SHP77 (cell line): Measurements from ENCODE around the gene TMEM26.

Source experiments
- DNase-seq, 2 experiments: peaks; one replicate each; lab custom pipeline; 2025; lab: John Stamatoyannopoulos, UW

The TMEM26 gene

GRCh38 chr10:61452655-61453641 lies at the start of gene TMEM26:
TMEM26 (minus strand) TSS chr10:61453381; CDS start chr10:61453081, 300 bp downstream.
- no peak for DNase-seq

GRCh38 chr10:61500460-61500859 lies 47.3 kb upstream of the TMEM26 start:
- DNase-seq, result no peak

- DNase-seq, result no peak
These were observed 39.3 kb upstream of the TMEM26 start for GRCh38 chr10:61492364-61492995.

- no peak for DNase-seq
These were observed 34.3 kb upstream of the TMEM26 start for GRCh38 chr10:61487506-61487905.

- no peak for DNase-seq
These were observed 33.7 kb upstream of the TMEM26 start for GRCh38 chr10:61486738-61487396.

GRCh38 chr10:61486251-61486650 lies 33.1 kb upstream of the TMEM26 start:
- no peak for DNase-seq

GRCh38 chr10:61481597-61481996 lies 28.4 kb upstream of the TMEM26 start:
- no peak for DNase-seq

GRCh38 chr10:61480208-61480607 lies 27.0 kb upstream of the TMEM26 start:
- no peak for DNase-seq

- DNase-seq, result no peak
These were observed 25.6 kb upstream of the TMEM26 start for GRCh38 chr10:61478621-61479312.

- DNase-seq, result no peak
These were observed 24.3 kb upstream of the TMEM26 start for GRCh38 chr10:61477451-61477850.

GRCh38 chr10:61476529-61476928 lies 23.3 kb upstream of the TMEM26 start:
- DNase-seq, result no peak

- no peak for DNase-seq
These were observed 22.3 kb upstream of the TMEM26 start for GRCh38 chr10:61475449-61475873.

- DNase-seq, result no peak
These were observed 19.0 kb upstream of the TMEM26 start for GRCh38 chr10:61472090-61472674.

GRCh38 chr10:61471491-61471890 lies 18.3 kb upstream of the TMEM26 start:
- DNase-seq, result no peak

- no peak for DNase-seq
These were observed 17.6 kb upstream of the TMEM26 start for GRCh38 chr10:61470740-61471139.

GRCh38 chr10:61465901-61466632 lies 12.9 kb upstream of the TMEM26 start:
- DNase-seq, result no peak

GRCh38 chr10:61465171-61465496 lies 12.0 kb upstream of the TMEM26 start:
- no peak for DNase-seq

- no peak for DNase-seq
These were observed 11.4 kb upstream of the TMEM26 start for GRCh38 chr10:61464461-61465170.

GRCh38 chr10:61463035-61463909 lies 10.1 kb upstream of the TMEM26 start:
- no peak for DNase-seq
